SK-N-SH (cell line): ENCODE measurements around the gene MEF2D.

Experiments used
- EZH2phosphoT487 ChIP-seq: fragments of 200-600 bp; sonication (generic); IDR thresholded peaks from 2 replicates; pipeline ENCODE4 v1.6.1; 2017; ENCODE audit warnings: low read depth, mixed run types, mild to moderate bottlenecking, antibody characterized with exemption, moderate library complexity, borderline replicate concordance
- ZBTB33 ChIP-seq: IDR thresholded peaks from 2 replicates; pipeline ENCODE4 v1.4.0; 2012; ENCODE audit warnings: low read depth, borderline replicate concordance

DNA sequence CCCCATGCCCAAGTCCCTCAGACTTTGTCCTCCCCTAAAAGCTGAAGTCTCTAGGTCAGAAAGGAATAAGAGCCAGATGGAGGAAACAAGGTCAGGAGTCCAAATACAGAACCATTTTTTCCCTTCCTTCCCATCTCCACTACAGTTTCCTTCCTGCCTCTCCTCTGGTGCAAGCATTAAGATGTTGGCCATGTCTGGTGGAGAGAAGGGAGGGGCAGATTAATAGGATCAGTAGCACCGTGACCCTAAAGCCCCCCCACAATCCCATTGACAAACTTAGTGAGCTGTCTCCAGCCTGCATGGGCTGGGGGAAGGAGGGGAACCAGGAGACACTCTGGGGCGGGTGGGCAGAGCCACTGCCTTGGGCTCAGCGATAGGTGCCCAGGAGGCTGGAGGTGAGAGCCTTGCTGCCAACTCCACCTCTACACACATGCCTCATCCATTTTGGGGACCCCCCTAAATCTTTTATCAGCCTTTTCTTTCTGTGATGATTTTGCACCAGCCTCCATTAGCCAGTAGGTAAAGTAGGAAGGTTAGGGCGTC lies 71.8 kb downstream of the MEF2D start:
- TF ChIP-seq EZH2phosphoT487 (no peak), ZBTB33 (no peak)
